HG03196 (cell line): Measurements from ENCODE around the gene PACRG.

Experiments
- ATAC-seq: cut with Tn5 transposase; IDR thresholded peaks from one replicate; pipeline ENCODE4 v1.9.1; 2021; ENCODE audit not compliant: unreplicated experiment

Gene PACRG

GRCh38 chr6:162862462-162862861 is 134.7 kb downstream of the PACRG start:
- ATAC-seq: no peak

GRCh38 chr6:162862941-162863340 is 135.2 kb downstream of the PACRG start:
- no peak for ATAC-seq

- no peak for ATAC-seq
Measured at GRCh38 chr6:162863821-162864220, 136.0 kb downstream of the PACRG start.

GRCh38 chr6:162864911-162865310 is 137.1 kb downstream of the PACRG start:
- no peak for ATAC-seq

GRCh38 chr6:162866656-162867055 is 138.9 kb downstream of the PACRG start:
- ATAC-seq: no peak

- ATAC-seq: no peak
Measured at GRCh38 chr6:162868397-162868796, 140.6 kb downstream of the PACRG start.

- no peak for ATAC-seq
Measured at GRCh38 chr6:162871966-162872365, 144.2 kb downstream of the PACRG start.

GRCh38 chr6:162873537-162873936 is 145.8 kb downstream of the PACRG start:
- ATAC-seq: no peak

GRCh38 chr6:162875070-162875469 is 147.3 kb downstream of the PACRG start:
- no peak for ATAC-seq

GRCh38 chr6:162882801-162883481 is 155.2 kb downstream of the PACRG start:
- no peak for ATAC-seq

- no peak for ATAC-seq
Measured at GRCh38 chr6:162887981-162888689, 160.4 kb downstream of the PACRG start.

GRCh38 chr6:162889303-162889702 is 161.5 kb downstream of the PACRG start:
- no peak for ATAC-seq

GRCh38 chr6:162898011-162898410 is 170.2 kb downstream of the PACRG start:
- no peak for ATAC-seq

- ATAC-seq: no peak
Measured at GRCh38 chr6:162899148-162899547, 171.4 kb downstream of the PACRG start.

- no peak for ATAC-seq
Measured at GRCh38 chr6:162900503-162900902, 172.7 kb downstream of the PACRG start.

GRCh38 chr6:162904069-162904663 is 176.4 kb downstream of the PACRG start:
- no peak for ATAC-seq

GRCh38 chr6:162906479-162906878 is 178.7 kb downstream of the PACRG start:
- no peak for ATAC-seq

GRCh38 chr6:162907876-162908481 is 180.2 kb downstream of the PACRG start:
- no peak for ATAC-seq

- no peak for ATAC-seq
Measured at GRCh38 chr6:162913206-162913605, 185.4 kb downstream of the PACRG start.

GRCh38 chr6:162917506-162917905 is 189.7 kb downstream of the PACRG start:
- ATAC-seq: no peak

- no peak for ATAC-seq
Measured at GRCh38 chr6:162921062-162921461, 193.3 kb downstream of the PACRG start.

- ATAC-seq: no peak
Measured at GRCh38 chr6:162921510-162922040, 193.8 kb downstream of the PACRG start.
